ENCODE data around the gene KIAA0319L. TPM values are rescaled to one million over a fixed set of nuclear protein-coding genes. Genes with fewer than 3 reads are reported as not detected.

Gene KIAA0319L
- total and polyA plus RNA-seq, 9 donors: 18.2 to 78.3 (median 42.7) TPM

DNA sequence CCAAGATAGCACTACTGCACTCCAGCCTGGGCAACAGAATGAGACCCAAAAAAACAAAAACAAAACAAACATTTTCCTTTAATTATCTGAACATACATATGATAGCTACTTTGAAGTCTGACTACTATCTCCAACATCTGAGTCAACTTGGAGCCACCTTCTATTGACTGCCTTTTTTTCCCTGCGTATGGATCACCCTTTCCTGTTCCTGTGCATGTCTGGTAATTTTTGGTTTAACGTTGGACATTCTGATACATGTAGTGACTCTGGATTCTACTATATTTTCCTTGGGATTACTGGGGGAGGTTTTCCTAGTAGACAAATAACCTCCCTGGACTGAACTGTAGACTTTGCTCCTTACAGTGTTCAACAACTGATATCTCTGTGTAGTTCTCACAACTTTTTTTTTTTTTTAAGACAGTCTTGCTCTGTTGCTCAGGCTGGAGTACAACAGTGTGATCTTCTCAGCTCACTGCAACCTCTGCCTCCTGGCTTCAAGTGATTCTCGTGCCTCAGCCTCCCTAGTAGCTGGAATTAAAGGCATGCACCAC lies 70.3 kb downstream of the KIAA0319L start:
- H3K4me3 ChIP-seq: no peak overlapping the region
- 96 to 99% (median 97%) methylated on average over 3 of the region's 3 CpGs for WGBS, 3 donors

DNA sequence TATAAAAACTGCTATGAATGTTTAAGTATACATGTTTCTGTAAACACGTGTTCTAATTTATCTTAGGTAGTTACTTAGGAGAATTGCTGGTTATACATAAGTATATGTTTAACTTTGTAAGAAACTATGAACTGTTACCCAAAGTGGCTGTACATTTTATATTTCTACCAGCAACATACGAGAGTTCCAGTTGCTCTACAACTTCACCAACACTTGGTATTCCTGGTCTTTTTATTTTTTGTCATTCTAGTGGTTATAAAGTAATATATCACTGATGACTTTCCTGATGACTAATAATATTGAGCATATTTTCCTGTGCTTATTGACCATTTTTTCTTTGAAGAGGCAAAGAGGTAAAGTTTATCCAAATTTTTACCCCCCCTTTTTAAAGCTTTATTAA lies 76.0 kb downstream of the KIAA0319L start:
- H3K4me1 ChIP-seq (ENCODE audit: insufficient read depth): no peaks in the 10 kb centered on the region
- no peak for DNase-seq
- TF ChIP-seq CTCF (IDR thresholded peaks at IDR 0.05) (no peak), POLR2A (IDR thresholded peaks at IDR 0.05) (no peak), EP300 (IDR thresholded peaks at IDR 0.05) (no peak)
- H3K27me3 ChIP-seq: no peaks in the 10 kb centered on the region
- no peak overlapping the region for H3K4me3 ChIP-seq
- intact Hi-C loops (cut with DNase I): no loop called here
- 96 to 98% (median 98%) methylated on average over 2 of the region's 2 CpGs for WGBS, 3 donors
- no peak overlapping the region for H3K27ac ChIP-seq
- H3K36me3 ChIP-seq: no peaks in the 10 kb centered on the region
- H3K9me3 ChIP-seq: no peaks in the 10 kb centered on the region

More for the DNA sequence above, 70.3 kb downstream of the KIAA0319L start:
- Histone ChIP-seq H3K9me3 (no peaks in the 10 kb centered on the region), H3K27ac (no peak overlapping the region), H3K4me1 (ENCODE audit: insufficient read depth) (no peaks in the 10 kb centered on the region), H3K36me3 (no peaks in the 10 kb centered on the region), H3K27me3 (no peaks in the 10 kb centered on the region)
- DNase-seq: no peak
- TF ChIP-seq POLR2A (IDR thresholded peaks at IDR 0.05) (no peak), EP300 (IDR thresholded peaks at IDR 0.05) (no peak), CTCF (IDR thresholded peaks at IDR 0.05) (no peak)
- intact Hi-C loops (cut with DNase I): no loop called here

- no peaks in the 10 kb centered on the region for H3K9me3 ChIP-seq
- no peak overlapping the region for H3K27ac ChIP-seq
- H3K27me3 ChIP-seq: no peaks in the 10 kb centered on the region
- no peaks in the 10 kb centered on the region for H3K4me1 ChIP-seq (ENCODE audit: insufficient read depth)
- H3K36me3 ChIP-seq: no peaks in the 10 kb centered on the region
- H3K4me3 ChIP-seq: no peak overlapping the region
- intact Hi-C loops (cut with DNase I): no loop called here
- DNase-seq: no peak
- 97 to 98% (median 97%) methylated on average over 2 of the region's 2 CpGs for WGBS, 3 donors
- no peak for TF ChIP-seq CTCF (IDR thresholded peaks at IDR 0.05)
- no peak for TF ChIP-seq POLR2A (IDR thresholded peaks at IDR 0.05)
Observed at GRCh38 chr1:35477870-35478269, 79.3 kb downstream of the KIAA0319L start.

- no peak for DNase-seq
- TF ChIP-seq EP300 (IDR thresholded peaks at IDR 0.05) (no peak), CTCF (IDR thresholded peaks at IDR 0.05) (no peak), POLR2A (IDR thresholded peaks at IDR 0.05) (no peak)
- no peak overlapping the region for H3K4me3 ChIP-seq
- intact Hi-C loops (cut with DNase I): no loop called here
- no peaks in the 10 kb centered on the region for H3K9me3 ChIP-seq
- H3K27me3 ChIP-seq: no peaks in the 10 kb centered on the region
- no peaks in the 10 kb centered on the region for H3K4me1 ChIP-seq (ENCODE audit: insufficient read depth)
- H3K36me3 ChIP-seq: no peaks in the 10 kb centered on the region
- 95 to 98% (median 96%) methylated on average over 6 of the region's 6 CpGs for WGBS, 3 donors
- H3K27ac ChIP-seq: no peak overlapping the region
Observed at GRCh38 chr1:35475856-35476674, 81.1 kb downstream of the KIAA0319L start.
